Measurements from ENCODE around the gene GFI1. TPM values are rescaled to one million over a fixed set of nuclear protein-coding genes. Genes with fewer than 3 reads are reported as not detected.

Gene GFI1
- total RNA-seq, 1 donor from 2014 or later, result 0.05 TPM

Other genes starting within 250 kb of the GFI1 start
- 11.2 and 15.3 TPM in 2 replicates for gene GLMN, start 187.9 kb downstream of the GFI1 start, total RNA-seq
- gene RPAP2, start 187.9 kb downstream of the GFI1 start, total RNA-seq, result 13.9 and 26.4 TPM in 2 replicates

Data from renal cortical epithelial cell (primary cell).